H1 (cell line): ENCODE results near the gene PLXNA4. TPM values are rescaled to one million over a fixed set of nuclear protein-coding genes. Genes with fewer than 3 reads are reported as not detected.

Experiments used
- CTCF ChIA-PET: fragments of 300-600 bp; sonication (Branson Sonifier 250); formaldehyde crosslinking; loops from one replicate; lab custom pipeline; 2021; ENCODE audit not compliant: partially characterized antibody; lab: Charles Lee
- POLR2A ChIA-PET: fragments of 300-600 bp; sonication (Branson Sonifier 250); formaldehyde crosslinking; loops from one replicate; lab custom pipeline; 2021; ENCODE audit warnings: inconsistent platforms; ENCODE audit not compliant: partially characterized antibody; lab: Charles Lee
- DNase-seq, 2 experiments: peaks; one replicate each; pipeline versions ENCODE4 v3.0.0 to v3.0.0-alpha.2; 2010 to 2022; ENCODE audit warnings: low spot score in 2 of 2, low read depth in 1 of 2, mixed read lengths in 1 of 2
- FAIRE-seq: peaks from 2 replicates; lab custom pipeline; 2011; peaks lifted over from hg19 to GRCh38; lab: Jason Lieb, UNC
- H2AFZ ChIP-seq: 2 replicates; pipeline ENCODE4 v1.8.1; 2012; ENCODE audit warnings: low read length, inconsistent platforms
- H2AK5ac ChIP-seq: 2 replicates; pipeline ENCODE4 v1.6.1; 2013; ENCODE audit warnings: low read depth, low read length
- H2BK120ac ChIP-seq: replicated peaks from 2 replicates; pipeline ENCODE3; 2013; ENCODE audit warnings: low read depth, low read length, inconsistent platforms
- H2BK12ac ChIP-seq: 2 replicates; pipeline ENCODE4 v1.6.1; 2013; ENCODE audit warnings: low read depth, low read length
- H2BK15ac ChIP-seq: 2 replicates; pipeline ENCODE4 v1.6.1; 2013; ENCODE audit warnings: low read length
- H2BK20ac ChIP-seq: 2 replicates; pipeline ENCODE4 v1.6.1; 2013; ENCODE audit warnings: low read length
- H2BK5ac ChIP-seq: 2 replicates; pipeline ENCODE4 v1.6.1; 2013; ENCODE audit warnings: low read depth, low read length
- H3K14ac ChIP-seq: 2 replicates; pipeline ENCODE4 v1.6.1; 2013; ENCODE audit warnings: inconsistent platforms; ENCODE audit not compliant: insufficient read length
- H3K18ac ChIP-seq: 2 replicates; pipeline ENCODE4 v1.6.1; 2013; ENCODE audit warnings: low read length; ENCODE audit errors: extremely low read depth
- H3K23ac ChIP-seq: 2 replicates; pipeline ENCODE4 v1.6.1; 2013; ENCODE audit warnings: inconsistent platforms; ENCODE audit not compliant: insufficient read length
- H3K23me2 ChIP-seq: 2 replicates; pipeline ENCODE4 v1.6.1; 2013; ENCODE audit warnings: low read depth, low read length
- H3K27ac ChIP-seq: 2 replicates; pipeline ENCODE4 v1.6.1; 2011; ENCODE audit warnings: low read depth, low read length, inconsistent platforms
- H3K27me3 ChIP-seq, 4 experiments: replicated peaks in 1 of 4; 1 replicate in 1 of 4; 2 replicates in 3 of 4; pipeline versions ENCODE4 v1.6.1 to v1.8.1; 2011 to 2013; ENCODE audit warnings: low read length in 3 of 4, mild to moderate bottlenecking in 3 of 4, inconsistent platforms in 2 of 4, mixed read lengths in 2 of 4, moderate library complexity in 1 of 4; ENCODE audit not compliant: control insufficient read depth in 3 of 4, insufficient read depth in 3 of 4; ENCODE audit errors: extremely low read depth in 1 of 4
- H3K36me3 ChIP-seq, 4 experiments: 2 replicates each; pipeline versions ENCODE4 v1.6.1 to v1.8.1; 2011 to 2013; ENCODE audit warnings: mild to moderate bottlenecking in 4 of 4, low read length in 3 of 4, moderate library complexity in 2 of 4, control low read depth in 1 of 4, inconsistent platforms in 1 of 4; ENCODE audit not compliant: insufficient read depth in 4 of 4, control insufficient read depth in 2 of 4
- H3K4ac ChIP-seq: replicated peaks from 2 replicates; pipeline ENCODE3; 2013; ENCODE audit warnings: low read length, low read depth, mixed read lengths, inconsistent platforms; ENCODE audit not compliant: insufficient read length
- H3K4me1 ChIP-seq, 4 experiments: replicated peaks in 1 of 4; 1 replicate in 1 of 4; 2 replicates in 3 of 4; pipeline versions ENCODE4 v1.6.1 to v1.8.1; 2011 to 2013; ENCODE audit warnings: low read length in 3 of 4, inconsistent platforms in 2 of 4, mixed read lengths in 1 of 4; ENCODE audit not compliant: insufficient read depth in 4 of 4, control insufficient read depth in 3 of 4
- H3K4me2 ChIP-seq, 2 experiments: 2 replicates each; pipeline versions ENCODE4 v1.6.1 to v1.8.1; 2011 to 2013; ENCODE audit warnings: low read depth in 2 of 2, low read length in 2 of 2, control low read depth in 1 of 2, inconsistent platforms in 1 of 2, mild to moderate bottlenecking in 1 of 2; ENCODE audit not compliant: insufficient read depth in 1 of 2
- H3K4me3 ChIP-seq, 4 experiments: fragments of 200-600, 300-600 bp in 1 of 4; sonication (generic), shearing (Covaris generic), sonication (Bioruptor Twin) in 1 of 4; 2 replicates each; pipeline versions ENCODE4 v1.5.1 to v1.8.1; 2011 to 2016; ENCODE audit warnings: low read length in 4 of 4, low read depth in 3 of 4, control low read depth in 2 of 4, inconsistent platforms in 2 of 4, mild to moderate bottlenecking in 2 of 4, mixed read lengths in 1 of 4, moderate library complexity in 1 of 4; ENCODE audit not compliant: insufficient read depth in 2 of 4; ENCODE audit errors: extremely low read depth in 1 of 4
- H3K56ac ChIP-seq: replicated peaks from 2 replicates; pipeline ENCODE3; 2013; ENCODE audit warnings: low read depth, mild to moderate bottlenecking, mixed read lengths, low read length, inconsistent platforms; ENCODE audit not compliant: insufficient read length
- H3K79me1 ChIP-seq: 2 replicates; pipeline ENCODE4 v1.6.1; 2013; ENCODE audit warnings: low read depth, low read length, control low read depth
- H3K79me2 ChIP-seq, 2 experiments: 2 replicates each; pipeline versions ENCODE4 v1.6.1 to v1.8.1; 2012 to 2013; ENCODE audit warnings: low read length in 2 of 2, mild to moderate bottlenecking in 2 of 2, inconsistent platforms in 1 of 2; ENCODE audit not compliant: insufficient read depth in 2 of 2, control insufficient read depth in 1 of 2
- H3K9ac ChIP-seq, 4 experiments: replicated peaks in 1 of 4; 1 replicate in 1 of 4; 2 replicates in 3 of 4; pipeline versions ENCODE4 v1.6.1 to v1.8.1; 2011 to 2013; ENCODE audit warnings: low read depth in 3 of 4, low read length in 3 of 4, control low read depth in 2 of 4, mild to moderate bottlenecking in 2 of 4, moderate library complexity in 2 of 4, inconsistent platforms in 1 of 4; ENCODE audit errors: extremely low read depth in 1 of 4
- H3K9me3 ChIP-seq, 2 experiments: 2 replicates each; pipeline versions ENCODE4 v1.6.1 to v1.8.1; 2012 to 2013; ENCODE audit warnings: mild to moderate bottlenecking in 2 of 2, moderate library complexity in 2 of 2, control low read depth in 1 of 2, inconsistent platforms in 1 of 2, low read depth in 1 of 2, low read length in 1 of 2, mixed read lengths in 1 of 2; ENCODE audit not compliant: insufficient read depth in 2 of 2
- H4K20me1 ChIP-seq, 2 experiments: replicated peaks in 1 of 2; 2 replicates each; pipeline versions ENCODE3 to v1.8.1; 2011 to 2013; ENCODE audit warnings: inconsistent platforms in 2 of 2, low read length in 2 of 2, mild to moderate bottlenecking in 1 of 2; ENCODE audit not compliant: insufficient read depth in 2 of 2, control insufficient read depth in 1 of 2
- H4K5ac ChIP-seq: 2 replicates; pipeline ENCODE4 v1.6.1; 2013; ENCODE audit warnings: low read length, low read depth, mixed read lengths, inconsistent platforms; ENCODE audit not compliant: insufficient read length
- H4K8ac ChIP-seq: 2 replicates; pipeline ENCODE4 v1.8.0; 2013; ENCODE audit warnings: mild to moderate bottlenecking, moderate library complexity, low read length, inconsistent platforms; ENCODE audit not compliant: insufficient read depth; ENCODE audit errors: extremely low read depth
- H4K91ac ChIP-seq: replicated peaks from 2 replicates; pipeline ENCODE3; 2013; ENCODE audit warnings: low read length, mixed read lengths, inconsistent platforms; ENCODE audit not compliant: insufficient read length
- MAFK ChIP-seq: IDR thresholded peaks from 2 replicates; pipeline ENCODE4 v1.6.1; 2012; ENCODE audit warnings: low read depth, mild to moderate bottlenecking, improper control_type of control experiment, low read length
- WGBS, 2 experiments: shearing (Covaris generic) in 1 of 2; methylation state at CpG; one replicate each; pipeline versions ENCODE4 v1.1.6 to v1.1.7; 2013 to 2015; ENCODE audit warnings: low lambda C conversion rate in 2 of 2, mixed read lengths in 2 of 2, inconsistent platforms in 1 of 2, low coverage in 1 of 2, missing lambda C conversion rate in 1 of 2; ENCODE audit not compliant: insufficient replicate concordance in 2 of 2, insufficient coverage in 1 of 2, insufficient read length in 1 of 2; ENCODE audit errors: extremely low coverage in 1 of 2, missing lambda C conversion rate in 1 of 2; 5-methylcytosine and 5-hydroxymethylcytosine counted together
- polyA plus RNA-seq, 7 experiments: library from polyadenylated mRNA; depleted of rRNA in 3 of 7; stranded (reverse) in 5 of 7; unstranded in 2 of 7; fragments of >200 nt in 5 of 7; fragments of 200-250 nt in 2 of 7; gene quantifications; 1 replicate in 5 of 7; 2 replicates in 1 of 7; 4 replicates in 1 of 7; pipeline versions ENCODE4 v1.2.1 to v1.2.3, GENCODE V29; 2011 to 2013; ENCODE audit warnings: missing spikeins in 2 of 7, mixed read lengths in 2 of 7
- total RNA-seq: library from RNA; stranded (reverse); fragmentation: NEBNext Ultra II Directional; extraction: Animal tissue kit (Norgen Biotek cat#: 25700); gene quantifications from 2 replicates; pipeline ENCODE4 v1.2.1, GENCODE V29; 2021
- TF ChIP-seq, protein P1 (sequence below): IDR thresholded peaks from 2 replicates; pipeline ENCODE4 v1.6.1; 2012; ENCODE audit warnings: inconsistent platforms
- TF ChIP-seq, protein P2 (sequence below): IDR thresholded peaks from 2 replicates; pipeline ENCODE4 v1.6.1; 2012; ENCODE audit warnings: inconsistent platforms

Gene PLXNA4
- total and polyA plus RNA-seq, 2 of the 8 experiments (the other 6 are each of a cell fraction or from before 2014, with no cell fraction given): 0.76 to 0.79 TPM

DNA sequence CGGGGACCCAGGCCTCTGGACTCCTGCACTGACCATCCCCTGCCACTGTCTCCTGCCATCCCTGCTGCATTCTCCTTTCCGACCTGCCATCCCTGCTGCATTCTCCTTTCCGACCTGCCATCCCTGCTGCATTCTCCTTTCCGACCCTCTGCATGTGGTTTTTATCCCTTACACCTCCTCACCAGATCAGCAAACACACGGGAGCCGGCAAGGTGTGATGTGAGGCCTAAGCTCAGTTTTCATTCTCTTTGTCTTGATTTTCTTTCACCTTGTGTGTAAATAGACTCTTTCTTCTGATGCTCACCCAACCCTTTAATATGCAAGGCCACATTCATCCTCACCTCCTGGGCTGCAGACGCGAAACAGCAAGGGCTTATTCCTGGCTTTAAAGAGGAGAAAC is 11.4 kb downstream of the PLXNA4 start:
- no peak for FAIRE-seq
- Histone ChIP-seq H3K4me1 (peaks cover 0 to 7% (median 1%) of the 10 kb centered on the region in 4 experiments; a peak in 1 of 7 replicates), H3K4ac (no peak overlapping the region), H2BK120ac (no peak overlapping the region), H4K8ac (no peak overlapping the region), H3K79me1 (no peaks in the 10 kb centered on the region), H2BK20ac (no peak overlapping the region), H3K9me3 (no peaks in the 10 kb centered on the region), H2BK12ac (no peak overlapping the region), H3K9ac (no peak overlapping the region), H4K20me1 (no peaks in the 10 kb centered on the region), H3K4me2 (no peak overlapping the region), H3K23me2 (peaks cover 3% of the 10 kb centered on the region; the same call in 1 of the 2 replicates), H3K27ac (no peak overlapping the region), H2BK15ac (no peak overlapping the region), H2BK5ac (no peak overlapping the region), H3K18ac (no peak overlapping the region), H3K79me2 (no peaks in the 10 kb centered on the region), H3K23ac (no peak overlapping the region), H3K14ac (no peak overlapping the region), H2AK5ac (no peak overlapping the region), H3K27me3 (peaks cover 0 to 26% (median 13%) of the 10 kb centered on the region in 4 experiments; a peak in 6 of 7 replicates), H4K91ac (no peak overlapping the region), H3K36me3 (no peaks in the 10 kb centered on the region), H4K5ac (no peak overlapping the region), H2AFZ (no peak overlapping the region), H3K4me3 (no peak overlapping the region), H3K56ac (no peak overlapping the region)
- CTCF ChIA-PET: interaction anchor here (0.9 to 2.4 kb wide), 9 partner anchors 9 to 255 kb away, joined by 3 to 12 read pairs (median 4); no protein-coding TSS in a partner anchor
- POLR2A ChIA-PET: no interaction called here
- 40% methylated on average over 8 of the region's 8 CpGs; no CpG with 5 or more reads in 1 of the 2 experiments for WGBS, 2 experiments
- TF ChIP-seq, protein P1, sequence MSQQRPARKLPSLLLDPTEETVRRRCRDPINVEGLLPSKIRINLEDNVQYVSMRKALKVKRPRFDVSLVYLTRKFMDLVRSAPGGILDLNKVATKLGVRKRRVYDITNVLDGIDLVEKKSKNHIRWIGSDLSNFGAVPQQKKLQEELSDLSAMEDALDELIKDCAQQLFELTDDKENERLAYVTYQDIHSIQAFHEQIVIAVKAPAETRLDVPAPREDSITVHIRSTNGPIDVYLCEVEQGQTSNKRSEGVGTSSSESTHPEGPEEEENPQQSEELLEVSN: peak; percentile 73
- no peak for TF ChIP-seq MAFK
- TF ChIP-seq, protein P2, sequence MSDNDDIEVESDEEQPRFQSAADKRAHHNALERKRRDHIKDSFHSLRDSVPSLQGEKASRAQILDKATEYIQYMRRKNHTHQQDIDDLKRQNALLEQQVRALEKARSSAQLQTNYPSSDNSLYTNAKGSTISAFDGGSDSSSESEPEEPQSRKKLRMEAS: peak; percentile 76
- DNase-seq: no peak
